Adrenal gland (tissue), 12 donors: ENCODE measurements around the gene GNL1. TPM values are rescaled to one million over a fixed set of nuclear protein-coding genes. Genes with fewer than 3 reads are reported as not detected.

Experiments used
- DNase-seq, 7 donors: peaks; one replicate each; pipeline ENCODE4 v3.0.0-alpha.2; 2019 to 2020
- H3K27ac ChIP-seq, 5 donors: fragments of 200-600 bp; sonication (generic) in 4 of 5; 1 replicate in 3 of 5; 2 replicates in 2 of 5; pipeline versions ENCODE4 v1.5.1 to v1.8.0; 2016 to 2020; ENCODE audit warnings: mild to moderate bottlenecking in 1 of 5
- H3K27me3 ChIP-seq: fragments of 200-600 bp; 2 replicates; pipeline ENCODE4 v1.8.0; 2021
- H3K36me3 ChIP-seq, 2 donors: fragments of 200-600 bp; replicated peaks in 1 of 2; 1 replicate in 1 of 2; 2 replicates in 1 of 2; pipeline versions ENCODE4 v1.5.1 to v1.8.0; 2018 to 2022
- H3K4me1 ChIP-seq, 2 donors: fragments of 200-600 bp; replicated peaks in 1 of 2; 1 replicate in 1 of 2; 2 replicates in 1 of 2; pipeline versions ENCODE4 v1.5.1 to v1.8.0; 2018 to 2021
- H3K4me3 ChIP-seq, 4 donors: fragments of 200-600 bp; sonication (generic) in 3 of 4; one replicate each; pipeline ENCODE4 v1.5.1; 2016 to 2018
- H3K9me3 ChIP-seq, 3 donors: fragments of 200-600 bp; sonication (generic) in 1 of 3; replicated peaks in 1 of 3; 1 replicate in 2 of 3; 2 replicates in 1 of 3; pipeline versions ENCODE4 v1.5.1 to v1.8.0; 2016 to 2021
- CTCF ChIP-seq, 6 experiments: fragments of 450-650 bp in 4 of 6; fragments of 200-600 bp in 2 of 6; sonication (generic) in 1 of 6; IDR thresholded peaks; 1 replicate in 5 of 6; 2 replicates in 1 of 6; pipeline versions ENCODE4 v1.5.1 to v1.8.0; 2016 to 2021; ENCODE audit warnings: antibody characterized with exemption in 6 of 6, mild to moderate bottlenecking in 2 of 6, moderate library complexity in 1 of 6
- POLR2A ChIP-seq, 2 donors: fragments of 450-650 bp; IDR thresholded peaks; one replicate each; pipeline ENCODE4 v1.6.1; 2017; ENCODE audit warnings: antibody characterized with exemption in 2 of 2, mild to moderate bottlenecking in 2 of 2, moderate library complexity in 1 of 2
- WGBS, 4 donors: extraction: QIAGEN DNeasy Blood & Tissue Kit in 2 of 4; methylation state at CpG; one replicate each; pipeline versions ENCODE4 v1.1.5 to v1.1.7; 2013 to 2017; 5-methylcytosine and 5-hydroxymethylcytosine counted together
- intact Hi-C, 2 donors: fragments of 100-400 bp; cut with DNase I; formaldehyde crosslinking; loops; one replicate each; pipeline versions ENCODE4 v1.14.1 to v1.15.0; 2022 to 2023
- polyA plus RNA-seq, 3 donors: library from polyadenylated mRNA; stranded (reverse); fragments of 200-250 nt in 2 of 3; fragments of 350-450 nt in 1 of 3; fragmentation: Illumina TruSeq in 1 of 3; extraction: RNeasy Lipid Tissue Mini Kit (QIAGEN cat#74804) in 1 of 3; gene quantifications; one replicate each; pipeline ENCODE4 v1.2.3, GENCODE V29; 2013 to 2014
- total RNA-seq, 9 donors: library from RNA; depleted of rRNA in 4 of 9; stranded (reverse); fragments of >200 nt in 4 of 9; fragments of 120-200 nt in 1 of 9; fragmentation: NEBNext Ultra II Directional in 1 of 9; extraction: Animal tissue kit (Norgen Biotek cat#: 25700) in 1 of 9; gene quantifications; one replicate each; pipeline versions ENCODE4 v1.1.0 to v1.2.4, GENCODE V29; 2013 to 2023
- donor health status: healthy with polysubstance abuse.
- donor health status: Bipolar disorder and iron deficiency.
- donor health status: DM: yes; HTN: yes; CAD: no.
- donor health status: DM: no; HTN: no; CAD: no.
- donor health status: DM: no; HTN: no; CAD: no.
- donor health status: DM: yes; HTN: yes; CAD: no.

The GNL1 gene
- total and polyA plus RNA-seq, 12 donors, result 27.4 to 86.7 (median 59.1) TPM

DNA sequence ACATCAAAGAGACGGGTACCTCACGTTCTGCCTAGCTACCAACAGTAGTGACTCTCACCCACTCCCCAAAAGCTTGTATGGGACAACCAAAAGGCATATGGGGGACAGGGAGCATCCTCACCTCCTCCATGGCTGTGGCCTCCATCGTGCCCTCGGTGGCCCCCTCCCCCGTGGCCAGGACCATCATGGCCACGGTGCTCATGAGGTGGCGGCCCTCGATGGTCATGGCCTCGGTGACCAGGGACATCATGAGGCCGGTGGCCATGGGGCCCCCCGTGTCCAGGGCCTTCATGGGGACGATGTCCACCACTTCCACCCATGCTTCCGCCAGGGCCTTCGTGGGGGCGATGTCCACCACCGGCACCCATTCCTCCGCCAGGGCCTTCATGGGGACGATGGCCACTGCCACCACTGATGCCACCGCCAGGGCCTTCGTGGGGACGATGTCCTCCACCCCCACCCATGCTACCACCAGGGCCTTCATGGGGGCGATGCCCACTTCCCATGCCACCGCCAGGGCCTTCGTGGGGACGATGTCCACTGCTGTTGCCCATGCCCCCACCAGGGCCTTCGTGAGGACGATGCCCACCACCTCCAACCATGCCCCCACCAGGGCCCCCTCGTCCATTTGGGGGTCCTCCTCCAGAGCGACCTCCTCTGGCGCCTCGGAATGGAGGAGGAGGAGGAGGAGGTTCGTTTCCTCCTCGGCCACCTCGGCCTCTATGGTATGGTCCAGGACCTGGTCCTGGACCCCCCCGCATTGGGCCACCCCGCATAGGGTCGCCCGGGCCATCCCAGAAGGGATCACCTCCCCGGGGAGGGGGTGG is 45.7 kb upstream of the GNL1 start:
- H3K27me3 ChIP-seq, result no peaks in the 10 kb centered on the region
- no peak for TF ChIP-seq CTCF (IDR thresholded peaks at IDR 0.05)
- TF ChIP-seq POLR2A (IDR thresholded peaks at IDR 0.05), result no peak
- intact Hi-C loops, result no loop called here
- H3K36me3 ChIP-seq, result peaks cover 0 to 67% of the 10 kb centered on the region in 2 donors
- DNase-seq, result no peak
- no peak overlapping the region for H3K27ac ChIP-seq
- WGBS, 4 donors, result 87 to 90% (median 88%) methylated on average over 16 to 39 of the region's 39 CpGs
- H3K4me1 ChIP-seq, result no peaks in the 10 kb centered on the region
- H3K9me3 ChIP-seq, result no peaks in the 10 kb centered on the region
- H3K4me3 ChIP-seq, result no peak overlapping the region

DNA sequence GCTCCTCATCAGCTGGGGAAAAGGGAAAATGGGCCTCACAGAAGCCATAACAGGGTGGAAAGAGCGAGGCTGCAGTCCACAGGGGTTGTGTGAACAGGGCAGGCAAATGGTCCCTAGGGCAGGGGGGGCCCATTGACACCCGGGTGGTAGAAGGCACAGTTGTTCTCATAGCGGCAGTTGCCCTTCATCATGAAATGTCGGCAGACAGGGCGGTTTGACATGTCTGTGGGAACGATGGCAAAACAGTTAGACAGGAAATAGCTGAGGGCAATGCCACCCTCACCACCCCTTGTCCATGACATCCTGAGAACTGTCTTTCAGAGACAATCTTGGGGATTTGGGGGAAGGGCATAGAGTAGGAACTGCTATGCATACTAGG is 45.1 kb upstream of the GNL1 start:
- no peak for DNase-seq
- no peaks in the 10 kb centered on the region for H3K9me3 ChIP-seq
- 50 to 65% (median 59%) methylated on average over 6 of the region's 6 CpGs for WGBS, 4 donors
- no peaks in the 10 kb centered on the region for H3K27me3 ChIP-seq
- TF ChIP-seq POLR2A (IDR thresholded peaks at IDR 0.05), result no peak
- no peak for TF ChIP-seq CTCF (IDR thresholded peaks at IDR 0.05)
- peaks cover 0 to 61% of the 10 kb centered on the region in 2 donors for H3K36me3 ChIP-seq
- no peak overlapping the region for H3K4me3 ChIP-seq
- H3K4me1 ChIP-seq, result no peaks in the 10 kb centered on the region
- intact Hi-C loops, result no loop called here
- H3K27ac ChIP-seq, result no peak overlapping the region

DNA sequence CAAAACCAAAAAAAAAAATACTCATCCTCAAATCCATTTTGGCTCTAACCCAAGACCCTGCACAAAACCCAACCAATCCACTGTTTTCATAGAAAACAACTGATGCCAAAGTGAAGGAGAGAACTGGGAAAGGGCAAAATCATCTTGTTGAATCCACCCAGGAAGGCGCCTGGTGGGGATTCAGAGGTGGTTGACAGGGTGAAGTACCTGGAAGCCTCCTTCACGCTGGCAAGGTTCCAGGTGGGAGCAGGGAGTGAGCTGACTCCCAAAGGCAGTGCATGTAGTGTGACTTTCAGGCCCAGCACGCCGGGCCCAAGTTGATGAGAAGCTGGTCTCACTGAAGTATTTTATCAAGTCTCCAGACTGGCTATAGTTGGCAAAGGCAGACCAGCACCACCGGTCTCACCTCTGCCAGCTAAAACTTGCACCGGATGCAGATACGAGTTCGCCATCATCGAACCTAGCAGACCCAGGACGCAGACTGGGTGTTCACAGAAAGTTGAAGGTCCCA is 44.2 kb upstream of the GNL1 start:
- no peaks in the 10 kb centered on the region for H3K27me3 ChIP-seq
- peak in 5 of 7 donors; percentile 33 to 69 (median 51) for DNase-seq
- no peaks in the 10 kb centered on the region for H3K4me1 ChIP-seq
- TF ChIP-seq POLR2A (IDR thresholded peaks at IDR 0.05) (no peak), CTCF (IDR thresholded peaks at IDR 0.05) (no peak)
- no peak overlapping the region for H3K27ac ChIP-seq
- intact Hi-C loops, result no loop called here
- WGBS, 4 donors, result 70 to 80% (median 76%) methylated on average over 10 of the region's 10 CpGs
- H3K9me3 ChIP-seq, result no peaks in the 10 kb centered on the region
- no peak overlapping the region for H3K4me3 ChIP-seq
- H3K36me3 ChIP-seq, result peaks cover 0 to 52% of the 10 kb centered on the region in 2 donors

DNA sequence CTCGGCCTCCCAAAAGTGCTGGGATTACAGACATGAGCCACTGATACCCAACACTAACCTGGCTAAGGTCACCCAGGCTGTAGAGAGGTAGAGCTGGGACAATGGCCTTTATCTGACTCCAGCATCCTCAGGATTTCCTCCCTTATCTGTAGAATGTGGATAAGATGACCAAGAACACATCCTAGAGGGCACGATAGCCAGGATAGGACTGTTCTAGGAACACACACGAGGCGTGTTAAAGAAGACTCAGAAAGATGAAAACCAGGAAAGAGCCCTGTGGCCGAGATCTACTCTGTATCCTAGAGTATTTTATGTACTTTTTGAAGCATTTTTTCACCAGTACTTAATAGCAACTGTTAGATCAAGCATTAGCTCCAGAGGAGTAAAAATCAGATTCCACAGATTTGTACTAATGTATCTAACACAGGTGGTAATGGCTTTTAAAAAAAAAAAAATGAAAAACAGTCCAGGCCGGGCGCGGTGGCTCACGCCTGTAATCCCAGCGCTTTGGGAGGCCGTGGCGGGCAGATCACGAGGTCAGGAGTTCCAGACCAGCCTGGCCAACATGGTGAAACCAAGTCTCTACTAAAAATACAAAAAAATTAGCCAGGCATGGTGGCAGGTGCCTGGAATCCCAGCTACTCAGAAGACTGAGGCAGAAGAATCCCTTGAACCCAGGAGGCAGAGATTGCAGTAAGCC is 43.5 kb upstream of the GNL1 start:
- Histone ChIP-seq H3K36me3 (peaks cover 0 to 48% of the 10 kb centered on the region in 2 donors), H3K9me3 (no peaks in the 10 kb centered on the region), H3K4me1 (no peaks in the 10 kb centered on the region), H3K27me3 (no peaks in the 10 kb centered on the region), H3K4me3 (no peak overlapping the region), H3K27ac (no peak overlapping the region)
- WGBS, 4 donors, result 61 to 74% (median 69%) methylated on average over 13 of the region's 13 CpGs
- intact Hi-C loops, result loop anchor here in 1 of 2 donors (5.0 kb wide), 1 partner anchor 112 kb away; the partner anchor contains the start of gene HLA-E
- TF ChIP-seq POLR2A (IDR thresholded peaks at IDR 0.05) (no peak), CTCF (IDR thresholded peaks at IDR 0.05) (no peak)
- peak in 1 of 7 donors; percentile 20 for DNase-seq
